Ishikawa (cell line): ENCODE results near the gene TFB2M.

ENCODE experiments used
- CEBPB ChIP-seq: IDR thresholded peaks from 2 replicates; pipeline ENCODE4 v1.6.1; 2012
- CREB1 ChIP-seq: IDR thresholded peaks from 2 replicates; pipeline ENCODE4 v1.6.1; 2012; ENCODE audit warnings: low read depth
- EGR1 ChIP-seq: IDR thresholded peaks from 2 replicates; pipeline ENCODE4 v1.6.1; 2012
- EP300 ChIP-seq: IDR thresholded peaks from 2 replicates; pipeline ENCODE4 v1.6.1; 2012; ENCODE audit warnings: borderline replicate concordance
- FOXM1 ChIP-seq: IDR thresholded peaks from 2 replicates; pipeline ENCODE4 v1.6.1; 2012; ENCODE audit warnings: low read depth, borderline replicate concordance
- NFIC ChIP-seq: IDR thresholded peaks from 2 replicates; pipeline ENCODE4 v1.6.1; 2012
- RAD21 ChIP-seq: IDR thresholded peaks from 2 replicates; pipeline ENCODE4 v1.6.1; 2012; ENCODE audit warnings: low read depth
- TAF1 ChIP-seq: IDR thresholded peaks from 2 replicates; pipeline ENCODE4 v1.6.1; 2012; ENCODE audit warnings: low read depth, mild to moderate bottlenecking
- TCF12 ChIP-seq: IDR thresholded peaks from 2 replicates; pipeline ENCODE4 v1.6.1; 2012; ENCODE audit warnings: low read depth
- TEAD4 ChIP-seq: IDR thresholded peaks from 2 replicates; pipeline ENCODE4 v1.6.1; 2012
- YY1 ChIP-seq: IDR thresholded peaks from 2 replicates; pipeline ENCODE4 v1.6.1; 2012; ENCODE audit warnings: low read depth
- ZBTB7A ChIP-seq: IDR thresholded peaks from 2 replicates; pipeline ENCODE4 v1.6.1; 2012; ENCODE audit warnings: low read depth
- TF ChIP-seq, protein P1 (sequence below): IDR thresholded peaks from 2 replicates; pipeline ENCODE4 v1.6.1; 2012; ENCODE audit warnings: low read depth, mild to moderate bottlenecking
- TF ChIP-seq, protein P2 (sequence below): IDR thresholded peaks from 2 replicates; pipeline ENCODE4 v1.6.1; 2012
- TF ChIP-seq, protein P3 (sequence below): IDR thresholded peaks from 2 replicates; pipeline ENCODE4 v1.6.1; 2012

The TFB2M gene

DNA sequence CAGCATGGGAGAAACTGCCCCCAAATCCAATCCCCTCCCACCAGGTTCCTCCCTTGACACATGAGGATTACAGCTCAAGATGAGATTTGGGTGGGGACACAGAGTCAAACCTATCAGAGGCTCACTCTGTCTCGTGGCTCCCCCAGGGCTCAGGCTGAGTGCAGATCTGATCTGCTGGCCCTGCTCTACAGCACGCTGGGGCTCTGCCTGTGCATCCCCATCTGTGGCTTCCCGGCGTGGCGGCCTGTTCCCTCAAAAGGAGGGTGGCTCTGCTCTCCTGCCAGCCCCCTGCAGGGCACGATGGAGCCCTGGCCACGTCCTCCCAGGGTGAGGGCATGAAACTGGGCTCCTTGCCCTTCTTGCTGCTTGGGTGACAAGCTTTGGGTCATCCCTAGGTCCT, 39.1 kb downstream of the TFB2M start:
- no peak for TF ChIP-seq CREB1
- TF ChIP-seq EGR1, result no peak
- TF ChIP-seq CEBPB, result no peak
- TF ChIP-seq FOXM1, result no peak

- TF ChIP-seq ZBTB7A (no peak), TEAD4 (no peak), EP300 (no peak), TAF1 (no peak), CREB1 (no peak), EGR1 (no peak), YY1 (no peak), NFIC (no peak), RAD21 (no peak), FOXM1 (no peak), CEBPB (no peak), TCF12 (no peak)
- TF ChIP-seq, protein P1, sequence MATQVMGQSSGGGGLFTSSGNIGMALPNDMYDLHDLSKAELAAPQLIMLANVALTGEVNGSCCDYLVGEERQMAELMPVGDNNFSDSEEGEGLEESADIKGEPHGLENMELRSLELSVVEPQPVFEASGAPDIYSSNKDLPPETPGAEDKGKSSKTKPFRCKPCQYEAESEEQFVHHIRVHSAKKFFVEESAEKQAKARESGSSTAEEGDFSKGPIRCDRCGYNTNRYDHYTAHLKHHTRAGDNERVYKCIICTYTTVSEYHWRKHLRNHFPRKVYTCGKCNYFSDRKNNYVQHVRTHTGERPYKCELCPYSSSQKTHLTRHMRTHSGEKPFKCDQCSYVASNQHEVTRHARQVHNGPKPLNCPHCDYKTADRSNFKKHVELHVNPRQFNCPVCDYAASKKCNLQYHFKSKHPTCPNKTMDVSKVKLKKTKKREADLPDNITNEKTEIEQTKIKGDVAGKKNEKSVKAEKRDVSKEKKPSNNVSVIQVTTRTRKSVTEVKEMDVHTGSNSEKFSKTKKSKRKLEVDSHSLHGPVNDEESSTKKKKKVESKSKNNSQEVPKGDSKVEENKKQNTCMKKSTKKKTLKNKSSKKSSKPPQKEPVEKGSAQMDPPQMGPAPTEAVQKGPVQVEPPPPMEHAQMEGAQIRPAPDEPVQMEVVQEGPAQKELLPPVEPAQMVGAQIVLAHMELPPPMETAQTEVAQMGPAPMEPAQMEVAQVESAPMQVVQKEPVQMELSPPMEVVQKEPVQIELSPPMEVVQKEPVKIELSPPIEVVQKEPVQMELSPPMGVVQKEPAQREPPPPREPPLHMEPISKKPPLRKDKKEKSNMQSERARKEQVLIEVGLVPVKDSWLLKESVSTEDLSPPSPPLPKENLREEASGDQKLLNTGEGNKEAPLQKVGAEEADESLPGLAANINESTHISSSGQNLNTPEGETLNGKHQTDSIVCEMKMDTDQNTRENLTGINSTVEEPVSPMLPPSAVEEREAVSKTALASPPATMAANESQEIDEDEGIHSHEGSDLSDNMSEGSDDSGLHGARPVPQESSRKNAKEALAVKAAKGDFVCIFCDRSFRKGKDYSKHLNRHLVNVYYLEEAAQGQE, result no peak
- TF ChIP-seq, protein P2, sequence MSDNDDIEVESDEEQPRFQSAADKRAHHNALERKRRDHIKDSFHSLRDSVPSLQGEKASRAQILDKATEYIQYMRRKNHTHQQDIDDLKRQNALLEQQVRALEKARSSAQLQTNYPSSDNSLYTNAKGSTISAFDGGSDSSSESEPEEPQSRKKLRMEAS, result no peak
- TF ChIP-seq, protein P3, sequence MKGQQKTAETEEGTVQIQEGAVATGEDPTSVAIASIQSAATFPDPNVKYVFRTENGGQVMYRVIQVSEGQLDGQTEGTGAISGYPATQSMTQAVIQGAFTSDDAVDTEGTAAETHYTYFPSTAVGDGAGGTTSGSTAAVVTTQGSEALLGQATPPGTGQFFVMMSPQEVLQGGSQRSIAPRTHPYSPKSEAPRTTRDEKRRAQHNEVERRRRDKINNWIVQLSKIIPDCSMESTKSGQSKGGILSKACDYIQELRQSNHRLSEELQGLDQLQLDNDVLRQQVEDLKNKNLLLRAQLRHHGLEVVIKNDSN, result no peak
Observed at GRCh38 chr1:246526380-246526779, 39.7 kb downstream of the TFB2M start.

GRCh38 chr1:246519514-246519913, 46.5 kb downstream of the TFB2M start:
- TF ChIP-seq CEBPB (no peak), ZBTB7A (no peak), TCF12 (no peak), FOXM1 (no peak), CREB1 (no peak), EGR1 (no peak), EP300 (no peak), YY1 (no peak), TEAD4 (no peak), NFIC (no peak), RAD21 (no peak), TAF1 (no peak)
- TF ChIP-seq, protein P2, result no peak
- TF ChIP-seq, protein P3, result no peak
- TF ChIP-seq, protein P1, result no peak

- TF ChIP-seq RAD21 (no peak), CEBPB (no peak), EP300 (no peak), TCF12 (no peak), EGR1 (no peak), TEAD4 (no peak), NFIC (no peak), CREB1 (no peak), ZBTB7A (no peak), YY1 (no peak), FOXM1 (no peak), TAF1 (no peak)
- TF ChIP-seq, protein P3, result no peak
- TF ChIP-seq, protein P1, result no peak
- TF ChIP-seq, protein P2, result no peak
Observed at GRCh38 chr1:246518456-246519205, 47.4 kb downstream of the TFB2M start.
